Caco-2 (cell line): Measurements from ENCODE around the gene ATP2C2. TPM values are rescaled to one million over a fixed set of nuclear protein-coding genes. Genes with fewer than 3 reads are reported as not detected.

Experiments used
- BruUV-seq: library from RNA; stranded (reverse); fragments of 400-500 nt; replicated peaks from 2 replicates; lab custom pipeline; 2021; lab: Mats Ljungman, UMichigan
- CTCF ChIA-PET: fragments of 300-600 bp; sonication (Branson Sonifier 250); formaldehyde crosslinking; loops from one replicate; lab custom pipeline; 2022; ENCODE audit warnings: antibody characterized with exemption; lab: Charles Lee
- POLR2A ChIA-PET: fragments of 300-600 bp; sonication (Branson Sonifier 250); formaldehyde crosslinking; loops from one replicate; lab custom pipeline; 2022; ENCODE audit warnings: antibody characterized with exemption; lab: Charles Lee
- DNase-seq, 2 experiments: peaks; one replicate each; pipeline versions ENCODE4 v3.0.0 to v3.0.0-alpha.2; 2020 to 2022
- H3K27me3 ChIP-seq: replicated peaks from 2 replicates; pipeline ENCODE4 v1.6.0; 2011; ENCODE audit warnings: low read length; ENCODE audit not compliant: control insufficient read depth, insufficient read depth
- H3K36me3 ChIP-seq: 2 replicates; pipeline ENCODE4 v1.5.1; 2011; ENCODE audit warnings: low read length; ENCODE audit not compliant: control insufficient read depth, insufficient read depth
- H3K4me1 ChIP-seq: fragments of 250-450 bp; sonication (Bioruptor Pico); 2 replicates; pipeline ENCODE4 v1.5.1; 2020; ENCODE audit warnings: mild to moderate bottlenecking
- H3K4me3 ChIP-seq: 2 replicates; pipeline ENCODE4 v1.5.1; 2011; ENCODE audit warnings: low read depth, mild to moderate bottlenecking, control low read depth, low read length
- H3K9me3 ChIP-seq: fragments of 250-450 bp; sonication (Bioruptor Pico); 2 replicates; pipeline ENCODE4 v1.5.1; 2020; ENCODE audit warnings: mild to moderate bottlenecking, moderate library complexity
- H3K27ac Mint-ChIP-seq: one replicate; pipeline ENCODE4 v1.8.0; 2022; ENCODE audit warnings: mixed read lengths; ENCODE audit not compliant: unreplicated experiment
- H3K27me3 Mint-ChIP-seq: one replicate; pipeline ENCODE4 v1.8.0; 2022; ENCODE audit warnings: mixed read lengths; ENCODE audit not compliant: insufficient read depth, unreplicated experiment
- H3K36me3 Mint-ChIP-seq: one replicate; pipeline ENCODE4 v1.8.0; 2022; ENCODE audit warnings: mild to moderate bottlenecking, mixed read lengths; ENCODE audit not compliant: insufficient read depth, unreplicated experiment
- H3K4me1 Mint-ChIP-seq: one replicate; pipeline ENCODE4 v1.8.0; 2022; ENCODE audit warnings: low read depth, mixed read lengths; ENCODE audit not compliant: unreplicated experiment
- H3K4me3 Mint-ChIP-seq: one replicate; pipeline ENCODE4 v1.8.0; 2022; ENCODE audit warnings: mild to moderate bottlenecking, moderate library complexity, mixed read lengths; ENCODE audit not compliant: unreplicated experiment
- H3K9me3 Mint-ChIP-seq: one replicate; pipeline ENCODE4 v1.8.0; 2022; ENCODE audit warnings: mixed read lengths; ENCODE audit not compliant: unreplicated experiment
- CTCF ChIP-seq, 2 experiments: fragments of 200-600 bp in 1 of 2; IDR thresholded peaks; 1 replicate in 1 of 2; 2 replicates in 1 of 2; pipeline versions ENCODE4 v1.5.1 to v1.8.0; 2011 to 2022; ENCODE audit warnings: antibody characterized with exemption in 1 of 2, control low read depth in 1 of 2, inconsistent platforms in 1 of 2, low read depth in 1 of 2, low read length in 1 of 2, mild to moderate bottlenecking in 1 of 2, moderate library complexity in 1 of 2; ENCODE audit not compliant: insufficient read depth in 1 of 2, severe bottlenecking in 1 of 2, unreplicated experiment in 1 of 2
- intact Hi-C: fragments of 100-400 bp; cut with micrococcal nuclease; formaldehyde crosslinking; loops from one replicate; pipeline ENCODE4 v1.10.0; 2022; ENCODE audit not compliant: unreplicated experiment
- total RNA-seq: library from RNA; stranded (reverse); gene quantifications from 2 replicates; pipeline ENCODE4 v1.2.3, GENCODE V29; 2022

ATP2C2 gene
- total RNA-seq, 1 experiment from 2014 or later = 47.0 TPM

GRCh38 chr16:84451781-84452180, 83.4 kb downstream of the ATP2C2 start:
- H3K36me3 ChIP-seq = no peaks in the 10 kb centered on the region
- no TSS peak for BruUV-seq
- H3K4me1 Mint-ChIP-seq = no peaks in the 10 kb centered on the region
- H3K4me3 Mint-ChIP-seq = no peak overlapping the region
- no peaks in the 10 kb centered on the region for H3K27me3 ChIP-seq
- no peak overlapping the region for H3K27ac Mint-ChIP-seq
- no peak for TF ChIP-seq CTCF (IDR thresholded peaks at IDR 0.05; ENCODE audit: insufficient read depth in 1 of 2, low read depth in 1 of 2, low read length in 1 of 2, severe bottlenecking in 1 of 2, unreplicated experiment in 1 of 2)
- DNase-seq = peak in 1 of 2 experiments; percentile 28
- H3K27me3 Mint-ChIP-seq = no peaks in the 10 kb centered on the region
- H3K4me3 ChIP-seq = no peak overlapping the region
- POLR2A ChIA-PET = no interaction called here
- H3K9me3 Mint-ChIP-seq = no peaks in the 10 kb centered on the region
- intact Hi-C loops = no loop called here
- H3K4me1 ChIP-seq = no peaks in the 10 kb centered on the region
- CTCF ChIA-PET = no interaction called here
- no peaks in the 10 kb centered on the region for H3K9me3 ChIP-seq
- peaks cover 12% of the 10 kb centered on the region for H3K36me3 Mint-ChIP-seq

- Mint-ChIP-seq H3K4me3 (no peak overlapping the region), H3K27ac (no peak overlapping the region), H3K9me3 (no peaks in the 10 kb centered on the region), H3K4me1 (no peaks in the 10 kb centered on the region), H3K27me3 (no peaks in the 10 kb centered on the region), H3K36me3 (peaks cover 11% of the 10 kb centered on the region)
- intact Hi-C loops = no loop called here
- ChIA-PET CTCF (no interaction called here), POLR2A (no interaction called here)
- no peak for TF ChIP-seq CTCF (IDR thresholded peaks at IDR 0.05; ENCODE audit: insufficient read depth in 1 of 2, low read depth in 1 of 2, low read length in 1 of 2, severe bottlenecking in 1 of 2, unreplicated experiment in 1 of 2)
- H3K27me3 ChIP-seq = no peaks in the 10 kb centered on the region
- H3K4me3 ChIP-seq = no peak overlapping the region
- BruUV-seq = no TSS peak
- H3K9me3 ChIP-seq = no peaks in the 10 kb centered on the region
- no peaks in the 10 kb centered on the region for H3K36me3 ChIP-seq
- peak in 1 of 2 experiments; percentile 25 for DNase-seq
- H3K4me1 ChIP-seq = no peaks in the 10 kb centered on the region
These were observed 84.9 kb downstream of the ATP2C2 start for GRCh38 chr16:84453061-84453752.

GRCh38 chr16:84454611-84455010, 86.3 kb downstream of the ATP2C2 start:
- no peaks in the 10 kb centered on the region for H3K9me3 ChIP-seq
- Mint-ChIP-seq H3K27ac (no peak overlapping the region), H3K9me3 (no peaks in the 10 kb centered on the region), H3K27me3 (no peaks in the 10 kb centered on the region), H3K4me1 (no peaks in the 10 kb centered on the region), H3K36me3 (peaks cover 7% of the 10 kb centered on the region), H3K4me3 (no peak overlapping the region)
- no peaks in the 10 kb centered on the region for H3K27me3 ChIP-seq
- no TSS peak for BruUV-seq
- no peaks in the 10 kb centered on the region for H3K4me1 ChIP-seq
- CTCF ChIA-PET = no interaction called here
- DNase-seq = peak in 1 of 2 experiments; percentile 25
- H3K36me3 ChIP-seq = no peaks in the 10 kb centered on the region
- POLR2A ChIA-PET = no interaction called here
- no peak overlapping the region for H3K4me3 ChIP-seq
- no peak for TF ChIP-seq CTCF (IDR thresholded peaks at IDR 0.05; ENCODE audit: insufficient read depth in 1 of 2, low read depth in 1 of 2, low read length in 1 of 2, severe bottlenecking in 1 of 2, unreplicated experiment in 1 of 2)
- intact Hi-C loops = no loop called here
